Kidney (tissue), 14 donors: ENCODE results near the gene LDLRAD4. TPM values are rescaled to one million over a fixed set of nuclear protein-coding genes. Genes with fewer than 3 reads are reported as not detected.

Experiments used
- DNase-seq, 5 donors: peaks; one replicate each; pipeline ENCODE4 v3.0.0-alpha.2; 2013 to 2020
- FAIRE-seq: peaks from 2 replicates; lab custom pipeline; 2012; peaks lifted over from hg19 to GRCh38; lab: Jason Lieb, UNC
- H3K27ac ChIP-seq, 2 donors: one replicate each; pipeline ENCODE4 v1.7.0; 2013; ENCODE audit warnings: low read depth in 2 of 2, low read length in 2 of 2, inconsistent platforms in 1 of 2
- H3K27me3 ChIP-seq: one replicate; pipeline ENCODE4 v1.7.1; 2013; ENCODE audit warnings: low read length, inconsistent platforms; ENCODE audit not compliant: control insufficient read depth, insufficient read depth
- H3K36me3 ChIP-seq, 3 donors: one replicate each; pipeline versions ENCODE4 v1.7.0 to v1.7.1; 2013; ENCODE audit warnings: low read length in 3 of 3, control low read depth in 1 of 3, inconsistent platforms in 1 of 3; ENCODE audit not compliant: insufficient read depth in 3 of 3, control insufficient read depth in 2 of 3
- H3K4me1 ChIP-seq, 3 donors: one replicate each; pipeline versions ENCODE4 v1.7.0 to v1.7.1; 2013; ENCODE audit warnings: low read length in 3 of 3, inconsistent platforms in 1 of 3, low read depth in 1 of 3; ENCODE audit not compliant: control insufficient read depth in 2 of 3, insufficient read depth in 2 of 3
- H3K4me3 ChIP-seq, 3 donors: one replicate each; pipeline versions ENCODE4 v1.7.0 to v1.8.1; 2013; ENCODE audit warnings: low read length in 3 of 3, control low read depth in 1 of 3, inconsistent platforms in 1 of 3
- H3K9ac ChIP-seq, 3 donors: one replicate each; pipeline versions ENCODE4 v1.7.0 to v1.7.1; 2013; ENCODE audit warnings: low read length in 3 of 3, control low read depth in 1 of 3, inconsistent platforms in 1 of 3
- H3K9me3 ChIP-seq, 3 donors: one replicate each; pipeline versions ENCODE4 v1.7.0 to v1.7.1; 2013; ENCODE audit warnings: low read length in 3 of 3, control low read depth in 1 of 3, inconsistent platforms in 1 of 3; ENCODE audit not compliant: control insufficient read depth in 2 of 3, insufficient read depth in 1 of 3
- CTCF ChIP-seq: IDR thresholded peaks from 3 replicates; pipeline ENCODE4 v1.5.1; 2012; ENCODE audit warnings: mild to moderate bottlenecking, moderate library complexity, borderline replicate concordance; ENCODE audit not compliant: insufficient read depth; ENCODE audit errors: extremely low read depth
- intact Hi-C: fragments of 100-400 bp; cut with DNase I; formaldehyde crosslinking; loops from one replicate; pipeline ENCODE4 v1.11.1; 2022
- polyA plus RNA-seq: library from polyadenylated mRNA; stranded (reverse); fragments of 350-450 nt; fragmentation: Illumina TruSeq; extraction: RNeasy Lipid Tissue Mini Kit (QIAGEN cat#74804); gene quantifications from one replicate; pipeline ENCODE4 v1.2.3, GENCODE V29; 2014; ENCODE audit warnings: low read depth, low replicate concordance; ENCODE audit not compliant: insufficient read depth
- total RNA-seq: library from RNA; stranded (reverse); fragmentation: NEBNext Ultra II Directional; extraction: Animal tissue kit (Norgen Biotek cat#: 25700); gene quantifications from one replicate; pipeline ENCODE4 v1.2.1, GENCODE V29; 2021
- donor health status: control.
- donor health status: control.
- donor health status: control.
- donor health status: control.
- donor health status: control.
- donor health status: DM: yes; HTN: yes; CAD: no.
- donor health status: Normal renal cell carcinoma (clear cell type).

The LDLRAD4 gene
- total and polyA plus RNA-seq, 2 donors from 2014 or later: 2.3 to 42.3 TPM

- H3K9me3 ChIP-seq: peaks cover 0 to 2% (median 0%) of the 10 kb centered on the region in 3 donors
- no peaks in the 10 kb centered on the region for H3K27me3 ChIP-seq
- intact Hi-C loops: no loop called here
- FAIRE-seq (no peak), DNase-seq (peak in 4 of 5 donors; percentile 52 to 66 (median 60))
- H3K27ac ChIP-seq: no peak overlapping the region
- TF ChIP-seq CTCF: no peak
- H3K4me1 ChIP-seq: no peaks in the 10 kb centered on the region
- no peak overlapping the region for H3K9ac ChIP-seq
- no peaks in the 10 kb centered on the region for H3K36me3 ChIP-seq
- H3K4me3 ChIP-seq: no peak overlapping the region
These were observed 294.5 kb downstream of the LDLRAD4 start for GRCh38 chr18:13513021-13513420.

- no peak for FAIRE-seq
These were observed 294.9 kb downstream of the LDLRAD4 start for GRCh38 chr18:13513481-13513880.

DNA sequence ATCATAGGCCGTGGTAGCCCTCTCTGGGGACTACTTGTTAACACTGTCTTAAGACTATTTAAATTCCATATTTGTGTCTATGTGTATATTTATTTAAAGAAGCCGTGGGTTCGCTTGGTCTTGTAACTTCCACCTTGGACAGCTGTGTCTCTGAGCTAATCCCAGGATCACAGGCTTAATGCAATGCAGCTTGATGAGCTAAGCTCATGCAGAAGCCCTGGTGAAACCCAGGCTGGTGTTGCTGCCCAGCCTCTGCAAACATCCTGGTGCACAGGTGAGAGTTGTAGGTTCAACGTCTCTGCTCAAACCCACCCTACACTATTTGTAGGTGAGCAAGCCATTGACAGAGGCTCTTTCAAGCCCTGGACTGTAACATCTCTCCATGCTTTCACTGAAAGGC lies 296.0 kb downstream of the LDLRAD4 start:
- no peaks in the 10 kb centered on the region for H3K27me3 ChIP-seq

More at GRCh38 chr18:13513481-13513880, 294.9 kb downstream of the LDLRAD4 start:
- Histone ChIP-seq H3K36me3 (no peaks in the 10 kb centered on the region), H3K9me3 (peaks cover 0 to 5% (median 0%) of the 10 kb centered on the region in 3 donors), H3K27me3 (no peaks in the 10 kb centered on the region), H3K4me3 (no peak overlapping the region), H3K9ac (no peak overlapping the region), H3K27ac (no peak overlapping the region), H3K4me1 (no peaks in the 10 kb centered on the region)
- DNase-seq: no peak
- intact Hi-C loops: no loop called here
- no peak for TF ChIP-seq CTCF

More for the DNA sequence above, 296.0 kb downstream of the LDLRAD4 start:
- H3K36me3 ChIP-seq: no peaks in the 10 kb centered on the region
- no peak for FAIRE-seq
- TF ChIP-seq CTCF: no peak
- no peak overlapping the region for H3K27ac ChIP-seq
- intact Hi-C loops: no loop called here
- DNase-seq: no peak
- no peak overlapping the region for H3K9ac ChIP-seq
- H3K4me3 ChIP-seq: no peak overlapping the region
- peaks cover 0 to 5% (median 0%) of the 10 kb centered on the region in 3 donors for H3K9me3 ChIP-seq
- H3K4me1 ChIP-seq: no peaks in the 10 kb centered on the region
